Measurements from ENCODE around the gene ERGIC1.
"Not testable (repeated sequence)": the region's sequence is repeated elsewhere in the genome, so short reads cannot be mapped to it uniquely, and the experiment has no call there.

Gene ERGIC1

DNA sequence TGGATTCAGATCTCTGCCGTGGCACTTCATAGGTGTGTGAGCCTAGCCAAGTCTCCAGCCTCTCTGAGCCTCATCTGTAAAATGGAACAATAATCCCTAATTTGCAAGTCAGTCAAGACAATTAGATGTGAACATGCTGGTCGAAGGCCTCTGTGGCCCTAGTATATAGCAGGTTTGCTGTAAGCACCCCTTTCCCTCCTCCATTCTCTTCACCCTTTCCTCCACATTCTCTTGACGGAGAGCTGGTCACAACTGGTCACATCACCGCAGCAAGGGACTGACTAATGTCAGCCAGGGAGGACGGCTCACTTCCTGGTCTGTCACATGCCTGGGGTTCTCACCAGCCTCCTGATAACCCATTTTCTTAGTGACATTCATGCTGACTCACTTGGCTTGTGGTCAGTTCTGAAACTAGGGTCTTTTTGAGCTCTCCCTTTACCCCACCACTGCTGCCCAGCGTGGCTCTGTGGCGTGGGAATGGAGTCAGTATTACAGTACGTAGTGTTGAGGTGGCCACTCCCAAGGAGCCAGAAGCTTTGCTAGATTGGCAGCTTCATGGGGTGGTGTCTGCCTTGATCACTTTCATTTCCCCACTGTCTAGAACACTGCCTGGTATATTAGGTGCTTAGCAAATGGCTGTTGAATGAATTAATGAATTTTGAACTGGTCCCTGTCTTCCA is 47.8 kb downstream of the ERGIC1 start:
- DNase-seq (ENCODE audit: low read depth), result peak; percentile 7

GRCh38 chr5:172883066-172883465 is 49.0 kb downstream of the ERGIC1 start:
- DNase-seq (ENCODE audit: low read depth), result no peak

- no peak for DNase-seq (ENCODE audit: low read depth)
Observed at GRCh38 chr5:172885597-172886340, 51.7 kb downstream of the ERGIC1 start.

DNA sequence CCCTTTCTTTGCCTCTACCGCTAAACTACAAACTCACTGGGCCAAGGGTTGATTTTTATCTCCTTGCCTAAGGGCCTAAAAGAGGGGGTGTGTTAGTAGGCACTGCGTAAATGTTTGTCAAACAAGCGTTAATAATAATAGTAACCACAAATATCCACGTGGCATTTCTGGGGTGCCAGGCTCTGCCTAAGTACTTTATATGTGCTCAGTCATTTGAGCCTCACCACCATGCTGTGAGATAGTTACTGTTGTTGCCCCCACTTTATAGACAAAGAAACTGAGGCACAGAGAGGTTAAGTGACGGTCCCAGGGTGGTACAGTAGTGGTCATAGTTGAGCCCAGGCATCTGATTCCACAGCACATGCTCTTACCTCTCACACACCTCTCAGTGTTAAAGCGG is 52.4 kb downstream of the ERGIC1 start:
- DNase-seq (ENCODE audit: low read depth), result no peak

GRCh38 chr5:172886974-172887501 is 53.0 kb downstream of the ERGIC1 start:
- no peak for DNase-seq (ENCODE audit: low read depth)

DNA sequence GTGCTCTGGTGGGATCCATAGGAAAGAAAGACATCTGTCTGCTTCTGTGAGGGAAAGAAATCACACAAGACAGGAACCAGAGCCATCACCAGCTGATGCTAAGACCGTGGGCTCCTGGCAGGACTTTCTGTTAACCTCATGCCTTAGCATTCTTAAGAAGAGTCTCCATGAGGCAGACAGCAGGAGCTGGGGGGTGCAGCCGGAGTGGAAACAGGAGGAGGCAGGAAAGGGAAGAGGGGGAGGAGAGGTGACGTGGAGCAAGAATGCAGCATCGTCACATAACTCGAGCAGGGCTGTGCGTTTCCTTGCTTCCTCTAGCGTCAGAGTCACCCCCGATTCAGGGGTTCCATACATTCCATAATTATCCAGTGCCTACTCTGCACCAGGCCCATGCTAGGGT is 53.6 kb downstream of the ERGIC1 start:
- no peak for DNase-seq (ENCODE audit: low read depth)

- DNase-seq (ENCODE audit: low read depth), result no peak
Observed at GRCh38 chr5:172890659-172891058, 56.6 kb downstream of the ERGIC1 start.

DNA sequence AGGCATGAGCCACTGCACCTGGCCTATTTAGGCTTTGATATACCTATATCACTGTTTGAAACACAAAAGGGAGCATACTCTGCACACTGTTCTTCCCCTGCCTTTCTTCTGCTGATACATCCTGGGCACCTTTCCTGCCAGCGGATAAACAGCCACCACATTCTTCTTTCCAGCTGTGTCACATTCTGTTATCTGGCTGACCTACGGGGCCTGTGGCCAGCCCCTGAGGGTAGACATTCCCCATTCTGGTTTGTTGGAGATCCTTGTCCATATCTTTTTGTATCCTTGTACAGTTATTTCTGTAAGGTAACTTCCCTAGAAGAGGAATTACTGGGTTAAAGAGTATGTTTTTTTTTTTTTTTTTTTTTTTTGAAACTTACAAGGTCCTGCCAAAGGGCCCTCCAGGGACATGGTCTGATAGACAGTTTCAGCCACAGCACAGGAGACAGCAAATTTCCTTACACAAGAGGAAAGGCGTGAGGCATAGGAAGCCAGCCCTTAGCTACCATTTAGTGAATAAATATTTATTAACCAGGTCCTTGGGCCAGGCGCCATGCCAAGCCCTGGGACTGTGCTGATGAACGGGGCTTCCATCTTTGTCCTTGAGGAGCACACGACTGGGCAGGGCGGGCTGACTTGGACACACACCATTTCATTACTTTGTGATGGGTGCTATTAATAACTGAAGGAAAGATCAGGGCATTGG is 57.8 kb downstream of the ERGIC1 start:
- DNase-seq (ENCODE audit: low read depth), result no peak

DNA sequence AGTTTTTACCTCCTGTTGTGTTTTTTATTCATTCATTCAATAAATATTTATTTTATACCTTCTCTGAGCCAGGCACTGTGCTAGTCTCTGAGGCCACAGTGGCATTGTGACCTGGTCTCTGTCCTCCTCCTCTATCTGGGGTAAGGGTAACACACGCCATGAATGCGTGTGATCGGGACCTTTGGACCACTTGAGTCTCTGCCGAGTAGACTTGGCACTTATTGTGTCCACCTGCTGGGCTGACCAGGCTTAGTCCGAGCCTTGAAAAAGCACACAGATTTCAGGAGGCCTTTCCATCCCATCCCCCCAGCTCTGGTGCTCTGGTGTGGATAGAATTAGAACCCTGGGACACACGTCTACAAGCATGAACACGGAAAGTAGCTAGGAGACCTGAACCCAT is 58.7 kb downstream of the ERGIC1 start:
- no peak for DNase-seq (ENCODE audit: low read depth)

GRCh38 chr5:172894767-172895388 is 60.8 kb downstream of the ERGIC1 start:
- no peak for DNase-seq (ENCODE audit: low read depth)

DNA sequence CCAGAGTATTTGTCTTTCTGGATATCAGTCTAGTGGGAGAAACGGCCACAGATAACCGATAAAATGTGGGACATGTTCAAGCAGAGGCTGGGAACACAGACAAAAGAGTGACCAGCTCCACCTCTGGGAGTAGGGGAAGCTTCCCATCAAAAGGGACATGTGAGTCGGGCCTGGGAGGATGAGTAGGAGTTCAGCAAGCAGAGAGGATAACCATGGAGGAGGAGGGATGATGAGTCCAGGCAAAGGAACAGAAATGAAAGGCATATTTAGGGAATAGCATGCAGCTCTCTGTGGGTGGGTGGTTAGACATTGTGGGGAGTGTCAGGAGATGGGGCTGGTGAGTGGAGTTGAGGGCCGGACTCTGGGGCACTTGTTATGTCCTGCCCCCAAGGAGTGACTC is 61.5 kb downstream of the ERGIC1 start:
- no peak for DNase-seq (ENCODE audit: low read depth)

- no peak for DNase-seq (ENCODE audit: low read depth)
Observed at GRCh38 chr5:172896465-172896864, 62.4 kb downstream of the ERGIC1 start.

GRCh38 chr5:172897067-172897466 is 63.0 kb downstream of the ERGIC1 start:
- DNase-seq (ENCODE audit: low read depth), result not testable (repeated sequence)

DNA sequence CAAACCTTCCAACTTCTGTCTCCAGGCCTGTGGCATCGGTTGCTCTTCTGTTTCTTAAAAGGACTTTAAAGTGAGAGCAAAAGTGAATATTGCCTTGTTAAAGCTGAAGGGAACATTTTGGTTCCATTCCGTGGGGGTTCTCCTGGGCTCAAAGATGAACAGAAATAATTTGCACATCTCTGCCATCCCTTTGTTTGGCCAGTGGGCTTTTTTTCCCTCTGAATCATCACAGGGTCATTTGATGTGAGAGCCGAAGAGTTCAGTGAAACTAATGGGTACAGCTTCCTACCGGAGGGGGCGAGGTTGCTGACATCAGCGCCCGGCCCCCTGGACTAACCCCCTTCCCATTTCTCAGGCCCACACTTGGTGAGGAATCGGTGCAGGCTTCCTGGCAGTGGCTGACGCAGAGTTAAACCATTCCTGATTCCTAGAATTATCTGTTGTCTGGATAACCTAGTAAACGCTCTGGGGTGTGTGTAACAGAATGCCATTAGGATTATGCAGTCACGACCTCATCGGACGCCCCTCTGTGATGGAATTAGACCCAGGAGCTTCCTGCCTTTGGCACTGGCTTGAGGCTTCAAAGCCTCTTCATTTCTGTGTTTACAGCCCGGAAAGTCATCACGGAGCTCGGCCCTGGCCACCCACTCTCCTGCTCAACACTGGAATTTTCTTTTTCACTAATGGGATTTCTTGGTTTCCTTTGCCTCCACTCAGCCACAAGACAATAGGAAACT is 63.6 kb downstream of the ERGIC1 start:
- DNase-seq (ENCODE audit: low read depth), result no peak

- DNase-seq (ENCODE audit: low read depth), result no peak
Observed at GRCh38 chr5:172898218-172898842, 64.3 kb downstream of the ERGIC1 start.

DNA sequence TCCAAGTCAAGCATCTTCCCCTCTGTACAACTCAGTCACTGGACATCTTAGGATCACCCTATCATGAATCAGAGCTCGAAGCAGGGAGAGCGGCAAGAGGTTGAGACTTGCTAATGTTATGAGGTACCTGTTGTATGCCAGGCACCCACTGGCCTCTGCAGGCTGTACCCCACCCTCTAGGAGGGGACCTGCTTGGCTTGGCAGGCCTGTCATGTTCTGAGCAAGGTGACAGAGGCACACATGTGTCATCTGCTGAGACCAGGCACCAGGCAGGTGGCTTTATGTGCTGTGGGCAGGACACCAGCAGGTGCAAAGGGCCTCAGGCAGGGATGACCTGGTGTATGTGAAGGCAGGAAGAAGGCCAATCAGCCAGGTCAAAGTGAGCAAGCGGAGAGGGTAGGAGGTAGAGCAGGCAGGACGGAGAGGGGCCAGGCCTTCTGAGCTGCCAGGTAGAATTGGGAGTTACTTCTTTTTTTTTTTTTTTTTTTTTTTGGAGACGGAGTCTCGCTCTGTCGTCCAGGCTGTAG is 64.9 kb downstream of the ERGIC1 start:
- DNase-seq (ENCODE audit: low read depth), result no peak

DNA sequence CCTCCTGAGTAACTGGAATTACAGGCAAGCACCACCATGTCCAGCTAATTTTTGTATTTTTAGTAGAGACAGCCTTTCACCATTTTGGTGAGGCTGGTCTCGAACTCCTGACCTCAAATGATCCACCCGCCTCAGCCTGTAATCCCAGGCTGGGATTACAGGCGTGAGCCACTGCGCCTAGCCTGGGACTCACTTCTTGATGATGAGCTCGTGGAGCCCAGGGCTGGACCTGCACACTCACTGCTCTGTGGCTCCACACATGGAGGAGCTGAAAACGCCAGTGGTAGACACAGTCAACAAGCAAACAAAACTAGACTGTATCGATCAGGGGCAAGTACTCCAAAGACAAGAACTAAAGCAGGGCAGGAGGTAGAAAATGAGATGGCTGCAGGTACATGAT is 65.4 kb downstream of the ERGIC1 start:
- no peak for DNase-seq (ENCODE audit: low read depth)

DNA sequence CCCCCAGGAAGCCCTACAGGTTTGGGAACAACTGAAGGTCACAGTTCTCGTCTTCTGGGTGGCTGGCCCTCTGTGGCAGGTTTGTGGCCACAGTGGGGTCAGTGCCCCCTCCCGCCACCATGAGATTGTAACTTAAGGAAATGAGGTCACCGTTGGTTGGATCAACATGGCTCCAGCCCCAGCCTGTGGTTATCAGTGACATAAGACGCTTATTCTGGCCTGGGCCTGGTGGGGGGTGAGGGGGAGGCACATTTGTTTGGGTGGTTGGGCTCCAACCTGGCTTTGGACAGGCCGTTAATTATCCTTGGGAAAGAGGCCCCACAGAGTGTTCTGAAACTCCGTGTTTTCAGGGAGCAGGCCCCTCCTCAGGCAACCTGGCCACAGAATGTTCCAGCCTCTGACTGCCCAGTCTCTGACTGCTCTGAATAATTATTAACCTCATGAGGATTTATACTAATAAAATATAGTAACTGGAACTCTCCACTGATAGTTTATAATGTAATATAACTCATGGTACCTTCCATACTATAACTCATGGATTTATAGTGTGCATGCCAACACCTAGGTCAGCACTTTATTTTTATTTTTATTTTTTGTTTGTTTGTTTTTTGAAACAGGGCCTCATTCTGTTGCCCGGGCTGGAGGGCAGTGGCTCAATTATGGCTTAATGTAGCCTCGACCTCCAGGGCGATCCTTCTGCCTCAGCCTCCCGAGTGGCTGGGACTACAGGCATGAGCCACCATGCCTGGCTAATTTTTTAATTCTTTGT is 67.1 kb downstream of the ERGIC1 start:
- no peak for DNase-seq (ENCODE audit: low read depth)

DNA sequence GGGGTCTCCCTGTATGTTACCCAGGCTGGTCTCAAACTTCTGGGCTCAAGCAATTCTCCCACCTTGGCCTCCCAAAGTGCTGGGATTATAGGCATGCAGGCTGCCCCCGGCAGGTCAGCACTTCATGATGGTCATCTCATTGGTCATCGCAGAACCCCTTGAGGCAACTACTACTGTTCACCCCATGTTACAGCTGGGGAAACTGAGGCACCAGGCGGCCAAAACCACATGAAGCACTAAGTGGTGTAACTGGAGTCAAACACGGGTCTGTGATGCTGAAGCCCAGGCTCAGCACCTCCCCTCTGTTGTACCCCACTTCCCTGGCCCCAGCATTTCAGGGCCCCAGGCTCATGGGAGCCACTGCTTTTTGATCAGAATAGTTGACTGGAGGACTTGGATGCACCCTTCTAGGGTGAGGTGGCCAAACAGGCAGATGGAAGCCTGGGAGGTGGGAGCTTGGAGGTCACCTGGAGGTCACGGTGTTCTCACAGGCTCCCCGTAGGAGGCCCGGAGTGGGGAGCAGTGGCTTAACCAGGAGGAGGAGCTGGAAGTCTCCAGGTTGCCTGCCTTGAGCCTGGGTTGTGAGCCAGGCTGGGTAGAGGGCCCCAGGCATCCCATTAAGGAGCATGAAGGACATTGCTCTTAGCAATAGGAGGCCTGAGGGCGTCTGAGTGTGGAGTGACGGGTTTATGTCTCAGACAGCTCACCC is 67.9 kb downstream of the ERGIC1 start:
- DNase-seq (ENCODE audit: low read depth), result no peak

Measured in stimulated activated CD8-positive, alpha-beta memory T cell treated with anti-CD3 and anti-CD28 coated beads, Interleukin-12 subunit alpha, Interleukin-12 subunit beta, amount 100 ng/mL, for 1 hour (primary cell).